Hepatocyte (in vitro differentiated cells): ENCODE data around the gene ATP8B4. TPM values are rescaled to one million over a fixed set of nuclear protein-coding genes. Genes with fewer than 3 reads are reported as not detected.

ENCODE experiments used
- DNase-seq: peaks from one replicate; pipeline ENCODE4 v3.0.0-alpha.2; 2016; ENCODE audit warnings: low spot score
- H2AFZ ChIP-seq: fragments of 200-600 bp; sonication (generic); 2 replicates; pipeline ENCODE4 v1.6.0; 2016; ENCODE audit warnings: antibody characterized with exemption, mild to moderate bottlenecking
- H3K27ac ChIP-seq: fragments of 200-600 bp; sonication (generic); 2 replicates; pipeline ENCODE4 v1.5.1; 2016; ENCODE audit warnings: mild to moderate bottlenecking
- H3K27me3 ChIP-seq: fragments of 200-600 bp; sonication (generic); 2 replicates; pipeline ENCODE4 v1.6.1; 2016
- H3K36me3 ChIP-seq: fragments of 200-600 bp; sonication (generic); replicated peaks from 2 replicates; pipeline ENCODE4 v1.5.1; 2016; ENCODE audit warnings: low read depth; ENCODE audit not compliant: insufficient read depth
- H3K4me1 ChIP-seq: fragments of 200-600 bp; sonication (generic); 2 replicates; pipeline ENCODE4 v1.5.1; 2016; ENCODE audit warnings: mild to moderate bottlenecking, moderate library complexity; ENCODE audit not compliant: insufficient read depth
- H3K4me2 ChIP-seq: fragments of 200-600 bp; sonication (generic); 2 replicates; pipeline ENCODE4 v1.6.0; 2016
- H3K4me3 ChIP-seq: fragments of 200-600 bp; sonication (generic); 2 replicates; pipeline ENCODE4 v1.5.1; 2016; ENCODE audit warnings: mild to moderate bottlenecking
- H3K79me2 ChIP-seq: fragments of 200-600 bp; sonication (generic); 2 replicates; pipeline ENCODE4 v1.6.0; 2017; ENCODE audit warnings: mild to moderate bottlenecking
- H3K9me2 ChIP-seq: fragments of 200-600 bp; sonication (generic); replicated peaks from 2 replicates; pipeline ENCODE4 v1.6.0; 2017; ENCODE audit warnings: mild to moderate bottlenecking; ENCODE audit not compliant: insufficient read depth
- H3K9me3 ChIP-seq: fragments of 200-600 bp; sonication (generic); 2 replicates; pipeline ENCODE4 v1.5.1; 2016; ENCODE audit warnings: low read depth, mild to moderate bottlenecking
- H4K20me1 ChIP-seq: fragments of 200-600 bp; sonication (generic); 2 replicates; pipeline ENCODE4 v1.6.0; 2016; ENCODE audit warnings: mild to moderate bottlenecking; ENCODE audit not compliant: insufficient read depth, poor library complexity, severe bottlenecking
- CTCF ChIP-seq: fragments of 200-600 bp; sonication (generic); IDR thresholded peaks from 2 replicates; pipeline ENCODE4 v1.5.1; 2016; ENCODE audit warnings: antibody characterized with exemption, mild to moderate bottlenecking; ENCODE audit not compliant: poor library complexity
- EZH2 ChIP-seq: fragments of 200-600 bp; sonication (generic); IDR thresholded peaks from 2 replicates; pipeline ENCODE4 v1.6.1; 2016; ENCODE audit warnings: antibody characterized with exemption, mild to moderate bottlenecking, borderline replicate concordance
- EZH2phosphoT487 ChIP-seq: fragments of 200-600 bp; sonication (generic); IDR thresholded peaks from one replicate; pipeline ENCODE4 v1.6.1; 2018; ENCODE audit warnings: antibody characterized with exemption, mild to moderate bottlenecking, low read depth, moderate library complexity; ENCODE audit not compliant: unreplicated experiment, severe bottlenecking
- WGBS: methylation state at CpG from one replicate; pipeline ENCODE4 v1.1.6; 2016; ENCODE audit warnings: low lambda C conversion rate; ENCODE audit errors: missing lambda C conversion rate; 5-methylcytosine and 5-hydroxymethylcytosine counted together
- polyA plus RNA-seq: library from polyadenylated mRNA; unstranded; fragments of >200 nt; fragmentation: Nextera tagmentation; extraction: Ambion mirVana; gene quantifications from 2 replicates; pipeline ENCODE4 v1.2.1, GENCODE V29; 2016
- total RNA-seq: library from RNA; depleted of rRNA; stranded (reverse); fragments of >200 nt; gene quantifications from 2 replicates; pipeline ENCODE4 v1.2.3, GENCODE V29; 2014

ATP8B4 gene
- total and polyA plus RNA-seq, 2 experiments from 2014 or later: 1.3 to 9.5 TPM

GRCh38 chr15:50065279-50065678 lies 53.8 kb downstream of the ATP8B4 start:
- Histone ChIP-seq H3K4me1 (no peaks in the 10 kb centered on the region), H2AFZ (no peak overlapping the region), H3K4me3 (no peak overlapping the region), H3K27me3 (no peaks in the 10 kb centered on the region), H3K36me3 (no peaks in the 10 kb centered on the region), H3K9me3 (no peaks in the 10 kb centered on the region), H3K79me2 (no peaks in the 10 kb centered on the region), H3K27ac (no peak overlapping the region), H3K4me2 (no peak overlapping the region), H4K20me1 (no peaks in the 10 kb centered on the region), H3K9me2 (no peaks in the 10 kb centered on the region)
- WGBS: 77% methylated on average over 2 of the region's 2 CpGs
- no peak for DNase-seq
- no peak for TF ChIP-seq CTCF
- TF ChIP-seq EZH2: no peak

GRCh38 chr15:50064673-50065072 lies 54.4 kb downstream of the ATP8B4 start:
- Histone ChIP-seq H4K20me1 (no peaks in the 10 kb centered on the region), H3K9me3 (no peaks in the 10 kb centered on the region), H3K27ac (no peak overlapping the region), H3K79me2 (no peaks in the 10 kb centered on the region), H3K27me3 (no peaks in the 10 kb centered on the region), H3K4me1 (no peaks in the 10 kb centered on the region), H3K9me2 (no peaks in the 10 kb centered on the region), H3K4me2 (no peak overlapping the region), H2AFZ (no peak overlapping the region), H3K4me3 (no peak overlapping the region), H3K36me3 (no peaks in the 10 kb centered on the region)
- 78% methylated on average over 4 of the region's 4 CpGs for WGBS
- no peak for DNase-seq
- no peak for TF ChIP-seq EZH2
- TF ChIP-seq EZH2phosphoT487: no peak
- no peak for TF ChIP-seq CTCF

- no peak overlapping the region for H2AFZ ChIP-seq
- no peaks in the 10 kb centered on the region for H3K4me1 ChIP-seq
- H3K79me2 ChIP-seq: no peaks in the 10 kb centered on the region
- no peaks in the 10 kb centered on the region for H3K36me3 ChIP-seq
- H3K4me3 ChIP-seq: no peak overlapping the region
- no peaks in the 10 kb centered on the region for H3K9me2 ChIP-seq
- no peak for DNase-seq
- no peak overlapping the region for H3K4me2 ChIP-seq
- TF ChIP-seq EZH2phosphoT487: no peak
- H3K9me3 ChIP-seq: no peaks in the 10 kb centered on the region
- no peaks in the 10 kb centered on the region for H4K20me1 ChIP-seq
- H3K27ac ChIP-seq: no peak overlapping the region
- H3K27me3 ChIP-seq: no peaks in the 10 kb centered on the region
- 81% methylated on average over 2 of the region's 2 CpGs for WGBS
Observed at GRCh38 chr15:50063226-50063625, 55.8 kb downstream of the ATP8B4 start.

- no peaks in the 10 kb centered on the region for H3K9me3 ChIP-seq
- H2AFZ ChIP-seq: no peak overlapping the region
- H3K27ac ChIP-seq: no peak overlapping the region
- H3K4me1 ChIP-seq: no peaks in the 10 kb centered on the region
- H3K4me3 ChIP-seq: no peak overlapping the region
- no peak overlapping the region for H3K4me2 ChIP-seq
- no peaks in the 10 kb centered on the region for H3K9me2 ChIP-seq
- no peaks in the 10 kb centered on the region for H3K27me3 ChIP-seq
- no peak for DNase-seq
- TF ChIP-seq EZH2: no peak
- TF ChIP-seq CTCF: no peak
- no peak for TF ChIP-seq EZH2phosphoT487
- no peaks in the 10 kb centered on the region for H3K79me2 ChIP-seq
- H4K20me1 ChIP-seq: no peaks in the 10 kb centered on the region
- H3K36me3 ChIP-seq: no peaks in the 10 kb centered on the region
Observed at GRCh38 chr15:50061503-50061902, 57.5 kb downstream of the ATP8B4 start.
